Large intestine (tissue), 3 donors: Measurements from ENCODE around the gene ZCCHC3. TPM values are rescaled to one million over a fixed set of nuclear protein-coding genes. Genes with fewer than 3 reads are reported as not detected.
A peak's percentile ranks its signal among the peaks of the same experiment; 100 is the strongest.
"Not testable (repeated sequence)": the region's sequence is repeated elsewhere in the genome, so short reads cannot be mapped to it uniquely, and the experiment has no call there.

Source experiments
- DNase-seq, 2 donors: peaks; one replicate each; pipeline versions ENCODE4 v3.0.0 to v3.0.0-alpha.2; 2013
- H3K27ac ChIP-seq: one replicate; pipeline ENCODE4 v1.5.1; 2013; ENCODE audit warnings: low read length
- H3K27me3 ChIP-seq: 2 replicates; pipeline ENCODE4 v1.6.1; 2013; ENCODE audit warnings: low read length; ENCODE audit not compliant: control insufficient read depth, insufficient read depth
- H3K36me3 ChIP-seq: 2 replicates; pipeline ENCODE4 v1.6.1; 2013; ENCODE audit warnings: low read length; ENCODE audit not compliant: control insufficient read depth, insufficient read depth
- H3K4me1 ChIP-seq: one replicate; pipeline ENCODE4 v1.6.1; 2013; ENCODE audit warnings: low read length; ENCODE audit not compliant: control insufficient read depth, insufficient read depth
- H3K4me3 ChIP-seq: one replicate; pipeline ENCODE4 v1.5.1; 2013; ENCODE audit warnings: low read length
- H3K9me3 ChIP-seq: one replicate; pipeline ENCODE4 v1.6.1; 2013; ENCODE audit warnings: mild to moderate bottlenecking, low read depth, low read length, moderate library complexity; ENCODE audit not compliant: control insufficient read depth
- WGBS: methylation state at CpG from one replicate; pipeline ENCODE4 v1.1.5; 2013; ENCODE audit warnings: low lambda C conversion rate; ENCODE audit not compliant: insufficient coverage; 5-methylcytosine and 5-hydroxymethylcytosine counted together
- polyA plus RNA-seq: library from polyadenylated mRNA; unstranded; fragments of 120-200 nt; gene quantifications from one replicate; pipeline ENCODE4 v1.2.1, GENCODE V29; 2013

Gene ZCCHC3
- polyA plus RNA-seq, 1 donor: 28.1 TPM

- H3K36me3 ChIP-seq: peaks cover 5% of the 10 kb centered on the region
- no CpG with 5 or more reads among the region's 47 CpGs for WGBS
- peak overlapping the region; percentile 37 for H3K27ac ChIP-seq
- no peaks in the 10 kb centered on the region for H3K9me3 ChIP-seq
- DNase-seq: peak; percentile 88 to 91
- peak overlapping the region; percentile 54 for H3K4me3 ChIP-seq
- H3K4me1 ChIP-seq: peaks cover 17% of the 10 kb centered on the region
- no peaks in the 10 kb centered on the region for H3K27me3 ChIP-seq
These were observed 30.0 kb downstream of the ZCCHC3 start for GRCh38 chr20:327186-328026.

GRCh38 chr20:328027-328974 is 30.9 kb downstream of the ZCCHC3 start:
- 80% methylated on average over 1 of the region's 31 CpGs for WGBS
- no peak for DNase-seq
- Histone ChIP-seq H3K27ac (no peak overlapping the region), H3K9me3 (no peaks in the 10 kb centered on the region), H3K27me3 (no peaks in the 10 kb centered on the region), H3K4me1 (peaks cover 17% of the 10 kb centered on the region), H3K36me3 (peaks cover 5% of the 10 kb centered on the region), H3K4me3 (peak overlapping the region; percentile 54)

- Histone ChIP-seq H3K4me3 (no peak overlapping the region), H3K9me3 (no peaks in the 10 kb centered on the region), H3K27me3 (no peaks in the 10 kb centered on the region), H3K36me3 (peaks cover 8% of the 10 kb centered on the region), H3K4me1 (peaks cover 13% of the 10 kb centered on the region), H3K27ac (no peak overlapping the region)
- no peak for DNase-seq
- WGBS: no CpG with 5 or more reads among the region's 7 CpGs
These were observed 31.8 kb downstream of the ZCCHC3 start for GRCh38 chr20:328975-329695.

- no peak for DNase-seq
- Histone ChIP-seq H3K36me3 (peaks cover 13% of the 10 kb centered on the region), H3K4me1 (peaks cover 13% of the 10 kb centered on the region), H3K27me3 (no peaks in the 10 kb centered on the region), H3K4me3 (no peak overlapping the region), H3K27ac (no peak overlapping the region), H3K9me3 (no peaks in the 10 kb centered on the region)
- WGBS: no CpG with 5 or more reads among the region's 4 CpGs
These were observed 32.5 kb downstream of the ZCCHC3 start for GRCh38 chr20:329851-330232.

GRCh38 chr20:330233-331149 is 33.1 kb downstream of the ZCCHC3 start:
- no peaks in the 10 kb centered on the region for H3K27me3 ChIP-seq
- WGBS: no CpG with 5 or more reads among the region's 16 CpGs
- H3K36me3 ChIP-seq: peaks cover 13% of the 10 kb centered on the region
- no peak overlapping the region for H3K4me3 ChIP-seq
- peak; percentile 47 to 48 for DNase-seq
- no peak overlapping the region for H3K27ac ChIP-seq
- peaks cover 13% of the 10 kb centered on the region for H3K4me1 ChIP-seq
- H3K9me3 ChIP-seq: no peaks in the 10 kb centered on the region

- peaks cover 10% of the 10 kb centered on the region for H3K36me3 ChIP-seq
- no CpG with 5 or more reads among the region's 8 CpGs for WGBS
- H3K9me3 ChIP-seq: no peaks in the 10 kb centered on the region
- H3K27me3 ChIP-seq: no peaks in the 10 kb centered on the region
- H3K4me3 ChIP-seq: no peak overlapping the region
- H3K27ac ChIP-seq: no peak overlapping the region
- no peak for DNase-seq
- H3K4me1 ChIP-seq: peaks cover 5% of the 10 kb centered on the region
These were observed 37.2 kb downstream of the ZCCHC3 start for GRCh38 chr20:334578-334977.

- H3K36me3 ChIP-seq, H3K4me1 ChIP-seq, H3K9me3 ChIP-seq, H3K27ac ChIP-seq, H3K27me3 ChIP-seq, DNase-seq, H3K4me3 ChIP-seq: not testable (repeated sequence)
- WGBS: no CpG with 5 or more reads among the region's 1 CpG
These were observed 38.7 kb downstream of the ZCCHC3 start for GRCh38 chr20:336040-336439.

GRCh38 chr20:341682-342081 is 44.3 kb downstream of the ZCCHC3 start:
- H3K9me3 ChIP-seq: peaks cover 7% of the 10 kb centered on the region
- no peak overlapping the region for H3K27ac ChIP-seq
- H3K4me1 ChIP-seq: no peaks in the 10 kb centered on the region
- DNase-seq: no peak
- H3K4me3 ChIP-seq: no peak overlapping the region
- H3K36me3 ChIP-seq: peaks cover 6% of the 10 kb centered on the region
- no peaks in the 10 kb centered on the region for H3K27me3 ChIP-seq
- no CpG with 5 or more reads among the region's 2 CpGs for WGBS

- Histone ChIP-seq H3K4me1 (no peaks in the 10 kb centered on the region), H3K9me3 (peaks cover 7% of the 10 kb centered on the region), H3K27me3 (no peaks in the 10 kb centered on the region), H3K4me3 (no peak overlapping the region), H3K27ac (no peak overlapping the region), H3K36me3 (peaks cover 6% of the 10 kb centered on the region)
- no peak for DNase-seq
These were observed 45.7 kb downstream of the ZCCHC3 start for GRCh38 chr20:343107-343506.
